ENCODE results near the gene ASS1.

Gene ASS1

DNA sequence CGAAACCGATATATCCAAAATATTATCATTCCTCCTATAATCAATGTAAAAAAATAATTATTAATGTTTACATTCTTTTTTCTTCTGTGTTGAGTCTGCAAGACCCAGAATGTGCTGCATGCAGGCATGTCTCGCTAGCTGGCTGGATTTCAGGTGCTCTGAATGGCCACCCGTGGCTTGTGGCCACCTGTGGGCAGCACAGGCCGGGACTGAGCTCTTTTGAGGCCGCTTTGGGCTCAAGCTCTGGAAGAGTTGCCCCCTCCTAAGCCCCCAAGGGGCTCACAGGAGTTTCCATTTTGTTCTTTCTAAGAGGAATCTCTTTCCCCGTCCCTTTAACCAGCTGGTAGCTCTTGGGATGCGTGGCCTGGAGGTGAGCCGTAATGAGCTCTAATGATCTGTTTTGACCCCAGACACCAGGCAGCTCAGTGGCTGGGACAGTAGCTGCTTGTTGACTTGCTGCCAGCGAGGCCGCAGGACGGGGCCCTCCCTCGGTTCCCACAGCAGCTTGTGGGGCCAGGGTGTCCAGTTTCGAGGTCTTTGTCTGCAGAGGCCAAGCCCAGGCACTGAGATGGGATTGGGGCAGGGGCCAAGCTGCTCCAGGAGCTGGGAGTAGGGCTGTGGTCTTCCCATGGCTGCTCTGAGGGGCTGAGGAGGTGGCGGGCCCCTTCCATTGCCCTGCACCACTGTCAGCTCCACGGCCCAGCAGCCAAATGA lies 20.8 kb downstream of the ASS1 start:
- H3K4me3 ChIP-seq (ENCODE audit: control insufficient read depth, low read depth, low read length), result no peak overlapping the region
- no peak for DNase-seq (ENCODE audit: low read depth)
- TF ChIP-seq, protein P1, sequence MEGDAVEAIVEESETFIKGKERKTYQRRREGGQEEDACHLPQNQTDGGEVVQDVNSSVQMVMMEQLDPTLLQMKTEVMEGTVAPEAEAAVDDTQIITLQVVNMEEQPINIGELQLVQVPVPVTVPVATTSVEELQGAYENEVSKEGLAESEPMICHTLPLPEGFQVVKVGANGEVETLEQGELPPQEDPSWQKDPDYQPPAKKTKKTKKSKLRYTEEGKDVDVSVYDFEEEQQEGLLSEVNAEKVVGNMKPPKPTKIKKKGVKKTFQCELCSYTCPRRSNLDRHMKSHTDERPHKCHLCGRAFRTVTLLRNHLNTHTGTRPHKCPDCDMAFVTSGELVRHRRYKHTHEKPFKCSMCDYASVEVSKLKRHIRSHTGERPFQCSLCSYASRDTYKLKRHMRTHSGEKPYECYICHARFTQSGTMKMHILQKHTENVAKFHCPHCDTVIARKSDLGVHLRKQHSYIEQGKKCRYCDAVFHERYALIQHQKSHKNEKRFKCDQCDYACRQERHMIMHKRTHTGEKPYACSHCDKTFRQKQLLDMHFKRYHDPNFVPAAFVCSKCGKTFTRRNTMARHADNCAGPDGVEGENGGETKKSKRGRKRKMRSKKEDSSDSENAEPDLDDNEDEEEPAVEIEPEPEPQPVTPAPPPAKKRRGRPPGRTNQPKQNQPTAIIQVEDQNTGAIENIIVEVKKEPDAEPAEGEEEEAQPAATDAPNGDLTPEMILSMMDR (IDR thresholded peaks at IDR 0.05; ENCODE audit: control insufficient read depth, insufficient read depth, low read depth, low read length, missing control alignments), result no peak

GRCh38 chr9:130466537-130467217 lies 21.9 kb downstream of the ASS1 start:
- no peak for DNase-seq (ENCODE audit: low read depth)
- TF ChIP-seq, protein P1 (IDR thresholded peaks at IDR 0.05; ENCODE audit: control insufficient read depth, insufficient read depth, low read depth, low read length, missing control alignments), result no peak
- no peak overlapping the region for H3K4me3 ChIP-seq (ENCODE audit: control insufficient read depth, low read depth, low read length)

DNA sequence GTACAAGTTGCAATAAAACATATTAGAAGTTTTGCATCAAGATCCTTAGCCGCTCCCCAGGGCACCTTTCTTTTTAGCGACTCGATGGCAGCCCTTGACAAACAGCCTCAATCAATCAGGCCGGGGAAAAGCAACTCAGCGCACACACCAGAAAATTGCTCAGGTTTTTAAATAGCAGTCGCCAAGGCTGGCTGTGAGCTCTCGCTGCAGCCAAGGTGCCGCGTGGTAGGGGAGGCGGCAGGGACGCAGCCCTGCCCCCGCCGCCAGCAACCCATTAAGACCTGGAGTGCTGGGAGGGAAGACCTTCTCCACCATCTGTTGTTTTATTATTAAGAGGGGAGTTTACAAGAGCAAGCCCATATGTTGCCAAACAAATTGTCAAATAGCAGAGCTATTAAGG lies 22.6 kb downstream of the ASS1 start:
- DNase-seq (ENCODE audit: low read depth), result no peak
- TF ChIP-seq, protein P1 (IDR thresholded peaks at IDR 0.05; ENCODE audit: control insufficient read depth, insufficient read depth, low read depth, low read length, missing control alignments), result no peak
- H3K4me3 ChIP-seq (ENCODE audit: control insufficient read depth, low read depth, low read length), result no peak overlapping the region

GRCh38 chr9:130468566-130468965 lies 23.8 kb downstream of the ASS1 start:
- H3K4me3 ChIP-seq (ENCODE audit: control insufficient read depth, low read depth, low read length), result no peak overlapping the region
- TF ChIP-seq, protein P1 (IDR thresholded peaks at IDR 0.05; ENCODE audit: control insufficient read depth, insufficient read depth, low read depth, low read length, missing control alignments), result no peak
- no peak for DNase-seq (ENCODE audit: low read depth)

DNA sequence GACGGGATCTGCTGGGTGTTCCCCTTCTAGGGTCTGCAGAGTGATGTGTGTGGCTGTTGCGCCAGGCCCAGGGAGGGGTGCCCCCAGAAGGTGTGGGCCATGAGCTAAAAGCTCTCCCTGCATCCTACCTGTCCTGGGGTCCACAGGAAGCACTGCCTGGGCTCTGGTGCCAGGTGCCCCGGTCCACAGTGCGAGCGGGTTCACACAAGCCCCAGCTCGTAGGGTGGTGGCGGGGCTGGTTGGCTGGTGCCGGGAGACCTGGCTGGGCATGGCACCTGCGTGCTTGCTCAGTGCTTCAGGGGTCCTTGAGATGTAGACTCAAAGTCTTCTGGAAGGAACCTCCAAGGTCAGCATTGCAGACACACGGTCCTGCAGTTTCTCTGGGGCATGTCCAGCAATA lies 25.5 kb downstream of the ASS1 start:
- TF ChIP-seq, protein P1 (IDR thresholded peaks at IDR 0.05; ENCODE audit: control insufficient read depth, insufficient read depth, low read depth, low read length, missing control alignments), result no peak
- no peak overlapping the region for H3K4me3 ChIP-seq (ENCODE audit: control insufficient read depth, low read depth, low read length)

GRCh38 chr9:130470950-130471349 lies 26.2 kb downstream of the ASS1 start:
- DNase-seq (ENCODE audit: low read depth), result no peak
- no peak overlapping the region for H3K4me3 ChIP-seq (ENCODE audit: control insufficient read depth, low read depth, low read length)

More for the DNA sequence above, 25.5 kb downstream of the ASS1 start:
- no peak for DNase-seq (ENCODE audit: low read depth)

More at GRCh38 chr9:130470950-130471349, 26.2 kb downstream of the ASS1 start:
- TF ChIP-seq, protein P1 (IDR thresholded peaks at IDR 0.05; ENCODE audit: control insufficient read depth, insufficient read depth, low read depth, low read length, missing control alignments), result no peak
